ENCODE results near the gene B3GALT2. TPM values are rescaled to one million over a fixed set of nuclear protein-coding genes. Genes with fewer than 3 reads are reported as not detected.
"Not testable (repeated sequence)": the region's sequence is repeated elsewhere in the genome, so short reads cannot be mapped to it uniquely, and the experiment has no call there.

The B3GALT2 gene
- total RNA-seq, 1 donor from 2014 or later = not detected

GRCh38 chr1:193190096-193190744, 3.8 kb upstream of the B3GALT2 start:
- H4K20me1 ChIP-seq (ENCODE audit: low read depth) = peaks cover 13% of the 10 kb centered on the region
- peak; percentile 28 for TF ChIP-seq CTCF (IDR thresholded peaks at IDR 0.05)
- no peak for TF ChIP-seq EZH2phosphoT487 (IDR thresholded peaks at IDR 0.05)
- no peaks in the 10 kb centered on the region for H3K9me3 ChIP-seq (ENCODE audit: low read depth)
- Mint-ChIP-seq H3K36me3 (peaks cover 29% of the 10 kb centered on the region), H3K4me1 (peaks cover 24% of the 10 kb centered on the region), H3K9me3 (peaks cover 16% of the 10 kb centered on the region), H3K27me3 (ENCODE audit: insufficient read depth, low read depth) (peaks cover 2% of the 10 kb centered on the region), H3K27ac (no peak overlapping the region), H3K4me3 (no peak overlapping the region)
- H3K36me3 ChIP-seq = no peaks in the 10 kb centered on the region
- H3K4me1 ChIP-seq = peaks cover 15% of the 10 kb centered on the region
- DNase-seq (ENCODE audit: low spot score) = no peak
- no peak overlapping the region for H3K27ac ChIP-seq
- peaks cover 96% of the 10 kb centered on the region for H3K79me2 ChIP-seq (ENCODE audit: low read depth)
- H3F3A ChIP-seq (ENCODE audit: low read depth) = no peaks in the 10 kb centered on the region
- H3K4me3 ChIP-seq = no peak overlapping the region
- no peak overlapping the region for H3K9ac ChIP-seq
- no peaks in the 10 kb centered on the region for H3K27me3 ChIP-seq
- H3K4me2 ChIP-seq = no peak overlapping the region
- no peak overlapping the region for H2AFZ ChIP-seq (replicated peaks)

GRCh38 chr1:193189442-193190095, 3.2 kb upstream of the B3GALT2 start:
- Histone ChIP-seq H4K20me1 (ENCODE audit: low read depth) (peaks cover 13% of the 10 kb centered on the region), H3K4me2 (no peak overlapping the region), H3K4me3 (no peak overlapping the region), H3K9me3 (ENCODE audit: low read depth) (no peaks in the 10 kb centered on the region), H3K27me3 (no peaks in the 10 kb centered on the region), H2AFZ (replicated peaks) (no peak overlapping the region), H3K4me1 (peaks cover 15% of the 10 kb centered on the region), H3K36me3 (no peaks in the 10 kb centered on the region), H3K79me2 (ENCODE audit: low read depth) (peaks cover 96% of the 10 kb centered on the region), H3K27ac (no peak overlapping the region), H3K9ac (no peak overlapping the region), H3F3A (ENCODE audit: low read depth) (no peaks in the 10 kb centered on the region)
- H3K4me3 Mint-ChIP-seq = no peak overlapping the region
- peaks cover 2% of the 10 kb centered on the region for H3K27me3 Mint-ChIP-seq (ENCODE audit: insufficient read depth, low read depth)
- H3K9me3 Mint-ChIP-seq = peaks cover 16% of the 10 kb centered on the region
- TF ChIP-seq CTCF (IDR thresholded peaks at IDR 0.05) (no peak), EZH2phosphoT487 (IDR thresholded peaks at IDR 0.05) (no peak)
- H3K36me3 Mint-ChIP-seq = peaks cover 26% of the 10 kb centered on the region
- no peak for DNase-seq (ENCODE audit: low spot score)
- H3K27ac Mint-ChIP-seq = no peak overlapping the region
- peaks cover 29% of the 10 kb centered on the region for H3K4me1 Mint-ChIP-seq

GRCh38 chr1:193188915-193189314, 2.5 kb upstream of the B3GALT2 start:
- Mint-ChIP-seq H3K9me3 (peaks cover 15% of the 10 kb centered on the region), H3K4me1 (peaks cover 29% of the 10 kb centered on the region), H3K36me3 (peaks cover 20% of the 10 kb centered on the region)
- not testable (repeated sequence) for H3F3A ChIP-seq (ENCODE audit: low read depth); DNase-seq (ENCODE audit: low spot score); H3K27me3 Mint-ChIP-seq (ENCODE audit: insufficient read depth, low read depth); H3K4me2 ChIP-seq; H3K4me3 ChIP-seq; H3K27ac Mint-ChIP-seq; H3K4me3 Mint-ChIP-seq; H3K27ac ChIP-seq; H3K9me3 ChIP-seq (ENCODE audit: low read depth); H3K36me3 ChIP-seq; H3K9ac ChIP-seq; H3K27me3 ChIP-seq; H2AFZ ChIP-seq (replicated peaks)
- H3K79me2 ChIP-seq (ENCODE audit: low read depth) = peaks cover 96% of the 10 kb centered on the region
- H4K20me1 ChIP-seq (ENCODE audit: low read depth) = peaks cover 13% of the 10 kb centered on the region
- H3K4me1 ChIP-seq = peaks cover 15% of the 10 kb centered on the region

GRCh38 chr1:193187114-193187513, 701 bp upstream of the B3GALT2 start:
- no peak for TF ChIP-seq CTCF (IDR thresholded peaks at IDR 0.05)
- TF ChIP-seq EZH2phosphoT487 (IDR thresholded peaks at IDR 0.05) = no peak
- no peak for TF ChIP-seq EZH2 (IDR thresholded peaks at IDR 0.05)
- H3K4me3 ChIP-seq = no peak overlapping the region
- H3K27me3 Mint-ChIP-seq (ENCODE audit: insufficient read depth, low read depth) = no peaks in the 10 kb centered on the region
- peaks cover 29% of the 10 kb centered on the region for H3K4me1 Mint-ChIP-seq
- DNase-seq (ENCODE audit: low spot score) = no peak
- H3F3A ChIP-seq (ENCODE audit: low read depth) = no peaks in the 10 kb centered on the region
- H3K79me2 ChIP-seq (ENCODE audit: low read depth) = peaks cover 90% of the 10 kb centered on the region
- H3K27ac Mint-ChIP-seq = no peak overlapping the region
- no peak overlapping the region for H3K9ac ChIP-seq
- H3K9me3 ChIP-seq (ENCODE audit: low read depth) = no peaks in the 10 kb centered on the region
- H3K36me3 ChIP-seq = no peaks in the 10 kb centered on the region
- H3K9me3 Mint-ChIP-seq = peaks cover 2% of the 10 kb centered on the region
- no peak overlapping the region for H3K4me3 Mint-ChIP-seq
- peaks cover 7% of the 10 kb centered on the region for H3K36me3 Mint-ChIP-seq
- H3K27ac ChIP-seq = no peak overlapping the region
- no peak overlapping the region for H2AFZ ChIP-seq (replicated peaks)
- no peak overlapping the region for H3K4me2 ChIP-seq
- H3K4me1 ChIP-seq = peaks cover 15% of the 10 kb centered on the region
- no peaks in the 10 kb centered on the region for H3K27me3 ChIP-seq
- H4K20me1 ChIP-seq (ENCODE audit: low read depth) = peaks cover 18% of the 10 kb centered on the region
